NT2/D1 (cell line): Measurements from ENCODE around the gene TSKS.

Experiments used
- YY1 ChIP-seq: IDR thresholded peaks from 2 replicates; pipeline ENCODE4 v1.6.1; 2011; ENCODE audit not compliant: insufficient read length, insufficient read depth
- ZNF274 ChIP-seq: IDR thresholded peaks from 2 replicates; pipeline ENCODE4 v1.6.1; 2011; ENCODE audit warnings: mild to moderate bottlenecking, low read depth, low read length

DNA sequence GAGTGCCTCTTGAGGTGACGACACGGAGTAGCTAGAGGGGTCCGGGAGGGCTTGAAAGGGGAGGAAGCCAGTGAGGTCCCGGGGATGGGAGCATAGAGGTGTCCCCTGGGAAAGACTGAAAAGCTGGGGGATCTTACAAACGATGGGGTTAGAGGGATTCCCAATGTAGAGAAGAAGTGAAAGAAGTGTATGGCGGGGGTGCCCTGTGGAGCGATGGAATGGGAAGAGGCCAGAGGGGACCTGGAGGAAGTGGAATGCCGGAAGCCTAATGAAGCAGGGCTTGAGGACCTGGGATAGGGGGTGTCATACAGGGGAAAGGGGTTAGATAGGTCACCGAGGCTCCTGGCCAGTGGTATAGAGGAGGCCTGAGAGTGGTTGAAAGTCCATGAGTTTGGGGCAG lies 4.3 kb upstream of the TSKS start:
- TF ChIP-seq ZNF274 (no peak), YY1 (no peak)
